ENCODE data around the gene NID1. TPM values are rescaled to one million over a fixed set of nuclear protein-coding genes. Genes with fewer than 3 reads are reported as not detected.

The NID1 gene
- total RNA-seq, 2 experiments from 2014 or later = not detected

DNA sequence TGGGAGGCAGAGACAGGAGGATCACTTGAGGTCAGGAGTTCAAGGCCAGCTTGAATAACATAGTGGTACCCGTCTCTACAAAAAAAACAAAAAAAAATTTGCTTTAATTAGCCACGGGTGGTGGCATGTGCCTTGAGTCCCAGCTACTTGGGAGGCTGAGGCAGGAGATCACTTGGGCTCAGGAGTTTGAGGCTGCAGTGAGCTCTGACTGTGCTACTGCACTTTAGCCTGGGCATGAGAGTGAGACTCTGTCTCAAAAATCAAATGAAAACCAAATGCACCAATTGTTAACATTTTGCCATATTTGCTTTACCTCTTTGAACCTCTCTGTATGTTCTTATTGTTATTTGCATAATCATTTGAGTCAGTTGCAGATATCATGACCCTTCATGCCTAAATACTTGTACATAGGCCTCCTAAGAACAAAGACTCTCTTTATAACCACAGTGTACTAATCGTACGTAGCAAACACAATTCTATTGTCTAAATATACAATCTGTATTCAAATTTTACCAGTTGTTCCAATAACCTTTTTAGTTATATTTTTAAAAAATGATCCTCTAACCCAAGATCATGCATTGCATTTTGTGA lies 8.5 kb upstream of the NID1 start:
- H3K4me2 ChIP-seq (ENCODE audit: low read length) = no peak overlapping the region
- H3K9me3 ChIP-seq (ENCODE audit: low read length) = no peaks in the 10 kb centered on the region
- H3K9me2 ChIP-seq (ENCODE audit: insufficient read depth, low read length) = no peaks in the 10 kb centered on the region
- TF ChIP-seq EZH2phosphoT487 (IDR thresholded peaks at IDR 0.05; ENCODE audit: borderline replicate concordance, low read depth, low read length) = no peak
- TF ChIP-seq, protein P1, sequence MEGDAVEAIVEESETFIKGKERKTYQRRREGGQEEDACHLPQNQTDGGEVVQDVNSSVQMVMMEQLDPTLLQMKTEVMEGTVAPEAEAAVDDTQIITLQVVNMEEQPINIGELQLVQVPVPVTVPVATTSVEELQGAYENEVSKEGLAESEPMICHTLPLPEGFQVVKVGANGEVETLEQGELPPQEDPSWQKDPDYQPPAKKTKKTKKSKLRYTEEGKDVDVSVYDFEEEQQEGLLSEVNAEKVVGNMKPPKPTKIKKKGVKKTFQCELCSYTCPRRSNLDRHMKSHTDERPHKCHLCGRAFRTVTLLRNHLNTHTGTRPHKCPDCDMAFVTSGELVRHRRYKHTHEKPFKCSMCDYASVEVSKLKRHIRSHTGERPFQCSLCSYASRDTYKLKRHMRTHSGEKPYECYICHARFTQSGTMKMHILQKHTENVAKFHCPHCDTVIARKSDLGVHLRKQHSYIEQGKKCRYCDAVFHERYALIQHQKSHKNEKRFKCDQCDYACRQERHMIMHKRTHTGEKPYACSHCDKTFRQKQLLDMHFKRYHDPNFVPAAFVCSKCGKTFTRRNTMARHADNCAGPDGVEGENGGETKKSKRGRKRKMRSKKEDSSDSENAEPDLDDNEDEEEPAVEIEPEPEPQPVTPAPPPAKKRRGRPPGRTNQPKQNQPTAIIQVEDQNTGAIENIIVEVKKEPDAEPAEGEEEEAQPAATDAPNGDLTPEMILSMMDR (conservative IDR thresholded peaks at IDR 0.05; ENCODE audit: low read length) = no peak
- intact Hi-C loops (cut with micrococcal nuclease; ENCODE audit: unreplicated experiment) = no loop called here
- H3K4me3 ChIP-seq (ENCODE audit: low read depth, low read length, poor library complexity, severe bottlenecking) = no peak overlapping the region
- H3K4me1 ChIP-seq (ENCODE audit: insufficient read depth, low read length, poor library complexity, severe bottlenecking) = no peaks in the 10 kb centered on the region
- no peaks in the 10 kb centered on the region for H3K36me3 ChIP-seq (ENCODE audit: insufficient read depth, low read length)
- DNase-seq (ENCODE audit: low spot score) = no peak
- no peak overlapping the region for H2AFZ ChIP-seq (ENCODE audit: low read length)
- no peaks in the 10 kb centered on the region for H4K20me1 ChIP-seq (ENCODE audit: insufficient read depth, low read length)
- CTCF ChIA-PET (ENCODE audit: unreplicated experiment) = no interaction called here
- no peak overlapping the region for H3K27ac ChIP-seq (ENCODE audit: low read depth, low read length, poor library complexity, severe bottlenecking)
- H3K79me2 ChIP-seq (ENCODE audit: insufficient read depth, low read depth, low read length) = no peaks in the 10 kb centered on the region
- no TSS peak for BruUV-seq (replicated peaks)
- POLR2A ChIA-PET = no interaction called here

DNA sequence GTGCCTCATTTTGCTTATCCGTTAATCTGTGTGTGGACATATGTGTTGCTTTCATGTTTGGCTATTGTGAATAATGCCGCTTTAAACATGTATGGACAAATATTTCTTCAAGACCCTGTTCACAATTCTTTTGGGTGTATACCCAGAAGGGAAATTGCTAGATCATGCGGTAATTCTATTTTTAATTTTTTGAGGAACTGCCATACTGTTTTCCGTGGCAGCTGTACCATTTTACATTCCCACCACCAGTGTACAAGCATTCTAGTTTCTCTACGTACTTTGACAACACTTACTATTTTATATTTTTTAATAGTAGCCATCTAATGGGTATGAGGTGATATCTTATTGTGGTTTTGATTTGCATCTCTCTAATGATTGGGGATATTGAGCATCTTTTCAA lies 7.1 kb upstream of the NID1 start:
- H3K4me3 ChIP-seq (ENCODE audit: low read depth, low read length, poor library complexity, severe bottlenecking) = no peak overlapping the region
- TF ChIP-seq, protein P1 (conservative IDR thresholded peaks at IDR 0.05; ENCODE audit: low read length) = no peak
- no peak for TF ChIP-seq EZH2phosphoT487 (IDR thresholded peaks at IDR 0.05; ENCODE audit: borderline replicate concordance, low read depth, low read length)
- no peaks in the 10 kb centered on the region for H4K20me1 ChIP-seq (ENCODE audit: insufficient read depth, low read length)
- no peaks in the 10 kb centered on the region for H3K36me3 ChIP-seq (ENCODE audit: insufficient read depth, low read length)
- POLR2A ChIA-PET = no interaction called here
- H3K79me2 ChIP-seq (ENCODE audit: insufficient read depth, low read depth, low read length) = no peaks in the 10 kb centered on the region
- no TSS peak for BruUV-seq (replicated peaks)
- no peaks in the 10 kb centered on the region for H3K4me1 ChIP-seq (ENCODE audit: insufficient read depth, low read length, poor library complexity, severe bottlenecking)
- H3K9me3 ChIP-seq (ENCODE audit: low read length) = no peaks in the 10 kb centered on the region
- DNase-seq (ENCODE audit: low spot score) = no peak
- no peak overlapping the region for H3K4me2 ChIP-seq (ENCODE audit: low read length)
- H3K9me2 ChIP-seq (ENCODE audit: insufficient read depth, low read length) = no peaks in the 10 kb centered on the region
- no peak overlapping the region for H3K27ac ChIP-seq (ENCODE audit: low read depth, low read length, poor library complexity, severe bottlenecking)
- intact Hi-C loops (cut with micrococcal nuclease; ENCODE audit: unreplicated experiment) = no loop called here
- no peak overlapping the region for H2AFZ ChIP-seq (ENCODE audit: low read length)
- CTCF ChIA-PET (ENCODE audit: unreplicated experiment) = no interaction called here

DNA sequence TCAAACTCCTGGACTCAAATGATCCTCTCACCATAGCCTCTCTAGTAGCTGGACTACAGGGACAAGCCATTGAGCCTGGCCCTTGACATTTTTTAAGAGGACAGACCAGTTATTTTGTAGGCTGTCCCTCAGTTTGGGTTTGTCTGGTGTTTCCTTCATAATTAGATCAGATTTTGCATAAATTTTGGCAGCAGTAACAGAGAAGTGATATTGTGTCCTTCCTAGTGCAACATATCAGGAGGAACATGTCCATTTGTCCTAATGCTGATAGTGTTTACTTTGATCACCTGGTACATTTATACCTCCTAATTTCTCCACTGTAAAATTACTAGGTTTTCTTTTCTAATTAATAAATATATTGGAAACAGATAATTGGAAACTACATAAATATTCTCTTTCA lies 5.9 kb upstream of the NID1 start:
- POLR2A ChIA-PET = no interaction called here

More for the DNA sequence above, 5.9 kb upstream of the NID1 start:
- Histone ChIP-seq H2AFZ (ENCODE audit: low read length) (no peak overlapping the region), H3K4me3 (ENCODE audit: low read depth, low read length, poor library complexity, severe bottlenecking) (no peak overlapping the region), H3K27ac (ENCODE audit: low read depth, low read length, poor library complexity, severe bottlenecking) (no peak overlapping the region), H3K9me3 (ENCODE audit: low read length) (no peaks in the 10 kb centered on the region), H3K4me2 (ENCODE audit: low read length) (no peak overlapping the region), H4K20me1 (ENCODE audit: insufficient read depth, low read length) (no peaks in the 10 kb centered on the region), H3K4me1 (ENCODE audit: insufficient read depth, low read length, poor library complexity, severe bottlenecking) (no peaks in the 10 kb centered on the region), H3K79me2 (ENCODE audit: insufficient read depth, low read depth, low read length) (no peaks in the 10 kb centered on the region), H3K36me3 (ENCODE audit: insufficient read depth, low read length) (no peaks in the 10 kb centered on the region), H3K9me2 (ENCODE audit: insufficient read depth, low read length) (no peaks in the 10 kb centered on the region)
- intact Hi-C loops (cut with micrococcal nuclease; ENCODE audit: unreplicated experiment) = no loop called here
- no peak for DNase-seq (ENCODE audit: low spot score)
- TF ChIP-seq, protein P1 (conservative IDR thresholded peaks at IDR 0.05; ENCODE audit: low read length) = no peak
- no peak for TF ChIP-seq EZH2phosphoT487 (IDR thresholded peaks at IDR 0.05; ENCODE audit: borderline replicate concordance, low read depth, low read length)
- no TSS peak for BruUV-seq (replicated peaks)
- CTCF ChIA-PET (ENCODE audit: unreplicated experiment) = no interaction called here

Data from OCI-LY7 (cell line).